Measurements from ENCODE around the gene ULK4.
"Not testable (repeated sequence)": the region's sequence is repeated elsewhere in the genome, so short reads cannot be mapped to it uniquely, and the experiment has no call there.

Gene ULK4

GRCh38 chr3:41688595-41689380 is 273.1 kb downstream of the ULK4 start:
- no peak for DNase-seq (ENCODE audit: low spot score)

- no peak for DNase-seq (ENCODE audit: low spot score)
Measured at GRCh38 chr3:41684797-41685735, 276.8 kb downstream of the ULK4 start.

- no peak for DNase-seq (ENCODE audit: low spot score)
Measured at GRCh38 chr3:41683666-41684350, 278.1 kb downstream of the ULK4 start.

GRCh38 chr3:41682996-41683395 is 278.9 kb downstream of the ULK4 start:
- DNase-seq (ENCODE audit: low spot score): no peak

- no peak for DNase-seq (ENCODE audit: low spot score)
Measured at GRCh38 chr3:41682382-41682781, 279.5 kb downstream of the ULK4 start.

- DNase-seq (ENCODE audit: low spot score): no peak
Measured at GRCh38 chr3:41681479-41681878, 280.4 kb downstream of the ULK4 start.

GRCh38 chr3:41679374-41679773 is 282.5 kb downstream of the ULK4 start:
- no peak for DNase-seq (ENCODE audit: low spot score)

- DNase-seq (ENCODE audit: low spot score): not testable (repeated sequence)
Measured at GRCh38 chr3:41675102-41675501, 286.8 kb downstream of the ULK4 start.

- no peak for DNase-seq (ENCODE audit: low spot score)
Measured at GRCh38 chr3:41674449-41674848, 287.5 kb downstream of the ULK4 start.

GRCh38 chr3:41673650-41674049 is 288.3 kb downstream of the ULK4 start:
- DNase-seq (ENCODE audit: low spot score): no peak

GRCh38 chr3:41668379-41668778 is 293.5 kb downstream of the ULK4 start:
- DNase-seq (ENCODE audit: low spot score): no peak

- no peak for DNase-seq (ENCODE audit: low spot score)
Measured at GRCh38 chr3:41662288-41662687, 299.6 kb downstream of the ULK4 start.

- DNase-seq (ENCODE audit: low spot score): no peak
Measured at GRCh38 chr3:41661796-41662195, 300.1 kb downstream of the ULK4 start.

- DNase-seq (ENCODE audit: low spot score): no peak
Measured at GRCh38 chr3:41660510-41660909, 301.4 kb downstream of the ULK4 start.

GRCh38 chr3:41653571-41654239 is 308.2 kb downstream of the ULK4 start:
- DNase-seq (ENCODE audit: low spot score): no peak

GRCh38 chr3:41652931-41653330 is 309.0 kb downstream of the ULK4 start:
- DNase-seq (ENCODE audit: low spot score): no peak

GRCh38 chr3:41652506-41652905 is 309.4 kb downstream of the ULK4 start:
- DNase-seq (ENCODE audit: low spot score): no peak

GRCh38 chr3:41651718-41652117 is 310.2 kb downstream of the ULK4 start:
- no peak for DNase-seq (ENCODE audit: low spot score)

GRCh38 chr3:41650406-41650805 is 311.5 kb downstream of the ULK4 start:
- no peak for DNase-seq (ENCODE audit: low spot score)

GRCh38 chr3:41649129-41649739 is 312.7 kb downstream of the ULK4 start:
- no peak for DNase-seq (ENCODE audit: low spot score)

GRCh38 chr3:41647730-41648129 is 314.2 kb downstream of the ULK4 start:
- DNase-seq (ENCODE audit: low spot score): not testable (repeated sequence)

Measured in germinal center (tissue), 1 donor.